ENCODE results near the gene YY1. TPM values are rescaled to one million over a fixed set of nuclear protein-coding genes. Genes with fewer than 3 reads are reported as not detected.

The YY1 gene
- total and polyA plus RNA-seq, 9 of the 15 experiments (the other 6 are each of a cell fraction or from before 2014, with no cell fraction given) = 20.8 to 74.2 (median 46.7) TPM

DNA sequence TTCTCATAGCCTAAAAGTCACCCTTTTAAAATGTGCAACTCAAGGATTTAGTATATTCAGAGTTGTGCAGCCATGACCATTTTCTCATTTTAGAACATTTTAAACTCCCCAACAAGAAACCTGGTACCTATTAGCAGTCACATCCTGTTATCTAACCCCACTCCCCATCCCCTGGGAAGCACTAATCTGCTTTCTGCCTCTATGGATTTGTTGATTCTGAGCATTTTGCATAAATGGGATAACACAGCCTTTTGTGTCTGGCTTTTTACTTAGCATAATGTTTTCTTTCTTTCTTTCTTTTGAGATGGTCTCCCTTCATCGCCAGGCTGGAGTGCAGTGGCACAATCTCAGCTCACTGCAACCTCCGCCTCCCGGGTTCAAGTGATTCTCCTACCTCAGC, 38.6 kb upstream of the YY1 start (continued):
- no peak for TF ChIP-seq ZBTB49 (CRISPR knock-in tag; IDR thresholded peaks at IDR 0.05; ENCODE audit: borderline replicate concordance)
- TF ChIP-seq TEAD1 (CRISPR knock-in tag; IDR thresholded peaks at IDR 0.05) = no peak
- TF ChIP-seq ZZZ3 (IDR thresholded peaks at IDR 0.05) = no peak
- TF ChIP-seq ATF7 (IDR thresholded peaks at IDR 0.05) = no peak
- TF ChIP-seq ZSCAN32 (CRISPR knock-in tag; IDR thresholded peaks at IDR 0.05) = no peak
- no peak for TF ChIP-seq PTRF (tag; IDR thresholded peaks at IDR 0.05)
- no peak for TF ChIP-seq SETDB1 (IDR thresholded peaks at IDR 0.05; ENCODE audit: low read length)
- no peak for TF ChIP-seq BRF1 (IDR thresholded peaks at IDR 0.05; ENCODE audit: borderline replicate concordance, extremely low read depth, insufficient read length)
- no peak for TF ChIP-seq HDAC6 (IDR thresholded peaks at IDR 0.05; ENCODE audit: low read depth, low read length)

- ChIA-PET POLR2A (interaction anchor here (0.6 kb wide), 1 partner anchor 174 kb away, joined by 3 read pairs; a partner anchor contains a TSS), CTCF (ENCODE audit: low intra/inter-chr PET ratio) (no interaction called here)
- H3K79me2 ChIP-seq (ENCODE audit: control insufficient read depth, insufficient read depth, low read length) = no peaks in the 10 kb centered on the region
- in situ Hi-C loops (cut with MboI) (no loop called here), intact Hi-C loops (cut with micrococcal nuclease) (no loop called here)
- H2AFZ ChIP-seq (ENCODE audit: low read depth, low read length) = no peak overlapping the region
- H3K9me3 ChIP-seq (replicated peaks; ENCODE audit: control insufficient read depth, insufficient read depth, low read depth, low read length) = no peaks in the 10 kb centered on the region
- no peak overlapping the region for H3K9ac ChIP-seq (ENCODE audit: insufficient read depth in 1 of 2, low read depth in 2 of 2, low read length in 2 of 2)
- H3K27ac ChIP-seq (ENCODE audit: extremely low read depth, low read depth, low read length) = no peak overlapping the region
- H3K4me3 ChIP-seq = no peak overlapping the region
- DNase-seq (ENCODE audit: extremely low read depth in 1 of 4, low spot score in 3 of 4) (no peak), ATAC-seq (no peak), FAIRE-seq (no peak)
- H3K4me2 ChIP-seq (ENCODE audit: insufficient read depth, low read length) = no peak overlapping the region
- no peaks in the 10 kb centered on the region for H3K27me3 ChIP-seq (ENCODE audit: control insufficient read depth in 2 of 2, insufficient read depth in 2 of 2, low read length in 2 of 2)
- BruUV-seq (replicated peaks) = no TSS peak
- H4K20me1 ChIP-seq (replicated peaks; ENCODE audit: control insufficient read depth, insufficient read depth, low read length) = no peaks in the 10 kb centered on the region
- WGBS (ENCODE audit: insufficient coverage, low coverage, missing lambda C conversion rate) = 67% methylated on average over 5 of the region's 5 CpGs
- no peaks in the 10 kb centered on the region for H3K36me3 ChIP-seq (ENCODE audit: control insufficient read depth, insufficient read depth, low read length)
- no peaks in the 10 kb centered on the region for H3K9me1 ChIP-seq (ENCODE audit: control insufficient read depth, insufficient read depth, low read length)
- H3K4me1 ChIP-seq (replicated peaks in 1 of 2; ENCODE audit: control insufficient read depth in 2 of 2, insufficient read depth in 2 of 2, low read length in 2 of 2) = peaks cover 0 to 4% of the 10 kb centered on the region in 2 experiments; a peak in 2 of 5 replicates
- no peak for TF ChIP-seq STAG1 (CRISPR knock-in tag; IDR thresholded peaks at IDR 0.05; ENCODE audit: borderline replicate concordance)
- no peak for TF ChIP-seq SIN3B (IDR thresholded peaks at IDR 0.05; ENCODE audit: low read depth)
- TF ChIP-seq, protein P1, sequence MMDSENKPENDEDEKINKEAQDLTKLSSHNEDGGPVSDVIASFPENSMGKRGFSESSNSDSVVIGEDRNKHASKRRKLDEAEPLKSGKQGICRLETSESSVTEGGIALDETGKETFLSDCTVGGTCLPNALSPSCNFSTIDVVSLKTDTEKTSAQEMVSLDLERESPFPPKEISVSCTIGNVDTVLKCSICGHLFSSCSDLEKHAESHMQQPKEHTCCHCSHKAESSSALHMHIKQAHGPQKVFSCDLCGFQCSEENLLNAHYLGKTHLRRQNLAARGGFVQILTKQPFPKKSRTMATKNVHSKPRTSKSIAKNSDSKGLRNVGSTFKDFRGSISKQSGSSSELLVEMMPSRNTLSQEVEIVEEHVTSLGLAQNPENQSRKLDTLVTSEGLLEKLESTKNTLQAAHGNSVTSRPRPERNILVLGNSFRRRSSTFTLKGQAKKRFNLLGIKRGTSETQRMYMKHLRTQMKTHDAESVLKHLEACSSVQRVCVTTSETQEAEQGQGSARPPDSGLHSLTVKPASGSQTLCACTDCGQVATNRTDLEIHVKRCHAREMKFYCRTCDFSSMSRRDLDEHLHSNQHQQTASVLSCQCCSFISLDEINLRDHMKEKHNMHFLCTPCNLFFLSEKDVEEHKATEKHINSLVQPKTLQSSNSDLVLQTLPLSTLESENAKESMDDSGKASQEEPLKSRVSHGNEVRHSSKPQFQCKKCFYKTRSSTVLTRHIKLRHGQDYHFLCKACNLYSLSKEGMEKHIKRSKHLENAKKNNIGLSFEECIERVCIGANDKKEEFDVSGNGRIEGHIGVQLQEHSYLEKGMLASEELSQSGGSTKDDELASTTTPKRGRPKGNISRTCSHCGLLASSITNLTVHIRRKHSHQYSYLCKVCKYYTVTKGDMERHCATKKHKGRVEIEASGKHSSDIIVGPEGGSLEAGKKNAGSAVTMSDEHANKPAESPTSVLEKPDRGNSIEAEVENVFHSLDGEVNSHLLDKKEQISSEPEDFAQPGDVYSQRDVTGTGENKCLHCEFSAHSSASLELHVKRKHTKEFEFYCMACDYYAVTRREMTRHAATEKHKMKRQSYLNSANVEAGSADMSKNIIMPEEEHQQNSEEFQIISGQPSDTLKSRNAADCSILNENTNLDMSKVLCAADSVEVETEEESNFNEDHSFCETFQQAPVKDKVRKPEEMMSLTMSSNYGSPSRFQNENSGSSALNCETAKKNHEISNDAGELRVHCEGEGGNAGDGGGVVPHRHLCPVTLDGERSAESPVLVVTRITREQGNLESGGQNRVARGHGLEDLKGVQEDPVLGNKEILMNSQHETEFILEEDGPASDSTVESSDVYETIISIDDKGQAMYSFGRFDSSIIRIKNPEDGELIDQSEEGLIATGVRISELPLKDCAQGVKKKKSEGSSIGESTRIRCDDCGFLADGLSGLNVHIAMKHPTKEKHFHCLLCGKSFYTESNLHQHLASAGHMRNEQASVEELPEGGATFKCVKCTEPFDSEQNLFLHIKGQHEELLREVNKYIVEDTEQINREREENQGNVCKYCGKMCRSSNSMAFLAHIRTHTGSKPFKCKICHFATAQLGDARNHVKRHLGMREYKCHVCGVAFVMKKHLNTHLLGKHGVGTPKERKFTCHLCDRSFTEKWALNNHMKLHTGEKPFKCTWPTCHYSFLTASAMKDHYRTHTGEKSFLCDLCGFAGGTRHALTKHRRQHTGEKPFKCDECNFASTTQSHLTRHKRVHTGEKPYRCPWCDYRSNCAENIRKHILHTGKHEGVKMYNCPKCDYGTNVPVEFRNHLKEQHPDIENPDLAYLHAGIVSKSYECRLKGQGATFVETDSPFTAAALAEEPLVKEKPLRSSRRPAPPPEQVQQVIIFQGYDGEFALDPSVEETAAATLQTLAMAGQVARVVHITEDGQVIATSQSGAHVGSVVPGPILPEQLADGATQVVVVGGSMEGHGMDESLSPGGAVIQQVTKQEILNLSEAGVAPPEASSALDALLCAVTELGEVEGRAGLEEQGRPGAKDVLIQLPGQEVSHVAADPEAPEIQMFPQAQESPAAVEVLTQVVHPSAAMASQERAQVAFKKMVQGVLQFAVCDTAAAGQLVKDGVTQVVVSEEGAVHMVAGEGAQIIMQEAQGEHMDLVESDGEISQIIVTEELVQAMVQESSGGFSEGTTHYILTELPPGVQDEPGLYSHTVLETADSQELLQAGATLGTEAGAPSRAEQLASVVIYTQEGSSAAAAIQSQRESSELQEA (IDR thresholded peaks at IDR 0.05; ENCODE audit: low read depth) = no peak
- TF ChIP-seq TEAD2 (tag; IDR thresholded peaks at IDR 0.05) = no peak
These were observed 37.2 kb upstream of the YY1 start for GRCh38 chr14:100201701-100202100.
